CD4-positive, alpha-beta T cell treated with Interleukin-6 at 100 ng/mL for 8 hours (primary cell): ENCODE data around the gene DOCK4.
"Not testable (repeated sequence)": the region's sequence is repeated elsewhere in the genome, so short reads cannot be mapped to it uniquely, and the experiment has no call there.

Experiments
- DNase-seq: peaks from one replicate; pipeline ENCODE4 v3.0.0-alpha.2; 2020; ENCODE audit warnings: mixed read lengths, low spot score

The DOCK4 gene

GRCh38 chr7:112136271-112137008, 69.8 kb downstream of the DOCK4 start:
- no peak for DNase-seq

DNA sequence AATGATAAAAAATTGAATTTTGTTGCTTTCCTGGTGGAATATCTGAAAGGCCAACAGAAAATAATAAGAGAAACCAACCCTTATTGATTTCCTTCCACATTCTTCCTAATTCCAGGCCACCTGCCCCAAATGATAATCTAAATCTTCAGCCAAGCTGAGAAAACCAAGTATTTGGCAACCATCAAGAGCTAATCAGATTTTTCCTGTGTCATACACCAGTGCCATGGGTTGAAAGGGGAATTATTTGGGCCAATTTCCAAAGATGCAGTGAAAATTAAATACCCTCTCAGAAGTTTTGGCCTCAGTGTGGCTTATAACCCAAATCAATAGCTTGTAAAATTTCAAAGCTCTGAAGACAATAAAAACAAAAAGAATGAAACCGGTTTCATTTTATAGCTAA, 70.4 kb downstream of the DOCK4 start:
- DNase-seq: no peak

GRCh38 chr7:112134039-112134438, 72.2 kb downstream of the DOCK4 start:
- no peak for DNase-seq

DNA sequence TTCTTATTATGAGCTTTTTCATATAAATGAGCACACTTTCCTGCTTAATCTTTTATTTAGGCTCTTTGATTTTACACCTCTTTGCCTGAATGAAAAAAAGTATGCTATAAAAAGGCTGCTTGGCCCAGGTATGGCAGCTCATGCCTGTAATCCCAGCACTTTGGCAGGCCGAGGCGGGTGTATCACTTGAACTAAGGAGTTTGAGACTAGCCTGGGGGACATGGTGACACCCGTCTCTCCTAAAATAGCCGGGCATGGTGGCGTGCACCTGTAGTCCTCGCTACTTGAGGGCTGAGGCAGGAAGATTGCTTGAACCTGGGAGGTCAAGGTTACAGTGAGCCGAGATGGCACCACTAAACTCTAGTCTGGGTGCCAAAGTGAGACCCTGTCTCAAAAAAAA, 72.9 kb downstream of the DOCK4 start:
- DNase-seq: no peak

GRCh38 chr7:112132051-112132694, 74.0 kb downstream of the DOCK4 start:
- no peak for DNase-seq

GRCh38 chr7:112130729-112131410, 75.3 kb downstream of the DOCK4 start:
- no peak for DNase-seq

GRCh38 chr7:112129655-112130323, 76.4 kb downstream of the DOCK4 start:
- DNase-seq: no peak

DNA sequence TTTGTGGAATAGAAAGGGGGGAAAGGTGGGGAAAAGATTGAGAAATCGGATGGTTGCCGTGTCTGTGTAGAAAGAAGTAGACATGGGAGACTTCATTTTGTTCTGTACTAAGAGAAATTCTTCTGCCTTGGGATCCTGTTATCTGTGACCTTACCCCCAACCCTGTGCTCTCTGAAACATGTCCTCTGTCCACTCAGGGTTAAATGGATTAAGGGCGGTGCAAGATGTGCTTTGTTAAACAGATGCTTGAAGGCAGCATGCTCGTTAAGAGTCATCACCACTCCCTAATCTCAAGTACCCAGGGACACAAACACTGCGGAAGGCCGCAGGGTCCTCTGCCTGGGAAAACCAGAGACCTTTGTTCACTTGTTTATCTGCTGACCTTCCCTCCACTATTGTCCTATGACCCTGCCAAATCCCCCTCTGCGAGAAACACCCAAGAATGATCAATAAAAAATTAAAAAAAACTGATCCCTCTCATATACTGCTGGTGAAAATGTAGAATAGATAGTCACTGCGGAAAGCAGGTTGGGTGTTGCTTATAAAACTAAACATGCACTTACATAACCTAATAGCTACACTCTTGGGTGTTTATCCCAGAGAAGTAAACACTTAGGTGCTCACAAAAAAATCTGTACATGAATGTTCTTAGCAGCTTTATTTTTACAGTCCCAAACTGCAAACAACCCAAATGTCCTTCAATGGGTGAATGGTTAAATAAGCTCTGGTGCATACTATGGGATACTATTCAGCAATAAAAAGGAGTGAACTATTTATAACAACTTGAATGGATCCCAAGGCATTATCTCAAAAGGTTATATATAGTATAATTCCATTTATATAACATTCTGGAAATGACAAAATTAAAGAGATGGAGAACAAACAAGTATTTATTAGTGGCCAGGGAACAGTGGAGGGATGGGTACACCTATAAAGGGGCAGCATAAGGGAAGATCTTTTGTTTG, 77.5 kb downstream of the DOCK4 start:
- not testable (repeated sequence) for DNase-seq

GRCh38 chr7:112128041-112128440, 78.2 kb downstream of the DOCK4 start:
- DNase-seq: not testable (repeated sequence)

DNA sequence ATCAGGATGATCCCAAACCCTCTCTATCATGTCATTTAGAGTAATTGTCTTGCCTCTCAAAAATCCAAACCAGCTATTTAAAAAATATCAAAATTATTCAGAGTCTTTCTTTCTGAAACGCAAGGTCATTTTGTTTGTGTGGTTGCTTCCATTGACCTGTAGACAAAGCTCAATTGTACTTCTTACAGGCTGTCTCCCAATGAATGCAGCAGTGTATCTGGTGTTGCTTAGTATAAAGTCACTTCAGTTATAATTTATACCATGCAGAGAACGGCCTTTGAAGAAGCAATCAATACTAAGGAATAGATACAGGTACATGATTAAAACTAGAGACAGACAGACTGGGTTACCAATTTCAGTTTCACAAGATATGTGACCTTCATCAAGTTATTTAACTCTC, 80.9 kb downstream of the DOCK4 start:
- no peak for DNase-seq

- no peak for DNase-seq
Observed at GRCh38 chr7:112124061-112124766, 82.0 kb downstream of the DOCK4 start.

DNA sequence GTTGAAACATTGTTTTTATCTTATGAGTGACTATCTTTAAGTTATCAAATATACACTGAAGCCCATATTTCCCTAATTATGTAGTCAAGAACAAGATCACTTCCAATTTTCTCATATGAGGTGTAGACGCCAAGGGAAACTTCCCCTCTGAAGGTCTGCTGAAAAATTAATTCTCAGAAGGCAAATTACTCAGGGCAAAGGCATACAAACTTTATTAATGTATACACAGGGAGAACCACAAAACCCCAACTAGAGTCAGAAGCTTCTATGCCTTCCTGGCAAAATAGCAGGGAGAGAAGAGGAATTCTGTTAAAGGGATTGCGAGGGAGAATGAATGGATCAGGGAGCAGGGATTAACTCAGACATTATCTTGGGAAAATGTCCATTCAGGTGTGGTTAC, 83.4 kb downstream of the DOCK4 start:
- DNase-seq: no peak

- no peak for DNase-seq
Observed at GRCh38 chr7:112122144-112122543, 84.1 kb downstream of the DOCK4 start.

DNA sequence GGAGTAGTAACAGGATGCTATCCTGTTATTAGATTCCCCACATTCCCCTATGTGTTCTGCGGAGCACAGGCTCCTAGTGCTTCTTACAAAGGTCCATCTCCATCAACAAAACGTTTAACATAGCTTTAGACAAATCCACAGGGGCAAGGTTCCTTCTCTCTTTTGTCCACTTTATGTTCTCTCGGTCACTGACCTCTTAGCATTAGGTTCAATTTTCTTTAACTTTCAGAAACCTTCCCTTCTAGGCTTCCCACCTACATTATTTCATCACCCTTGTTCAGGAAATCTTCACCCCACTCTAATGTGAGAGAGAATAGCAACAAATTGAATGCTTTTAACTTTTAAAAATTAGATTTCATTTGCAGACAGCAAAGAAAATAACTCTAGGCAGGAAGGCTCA, 84.9 kb downstream of the DOCK4 start:
- no peak for DNase-seq

- DNase-seq: no peak
Observed at GRCh38 chr7:112120696-112121217, 85.4 kb downstream of the DOCK4 start.

DNA sequence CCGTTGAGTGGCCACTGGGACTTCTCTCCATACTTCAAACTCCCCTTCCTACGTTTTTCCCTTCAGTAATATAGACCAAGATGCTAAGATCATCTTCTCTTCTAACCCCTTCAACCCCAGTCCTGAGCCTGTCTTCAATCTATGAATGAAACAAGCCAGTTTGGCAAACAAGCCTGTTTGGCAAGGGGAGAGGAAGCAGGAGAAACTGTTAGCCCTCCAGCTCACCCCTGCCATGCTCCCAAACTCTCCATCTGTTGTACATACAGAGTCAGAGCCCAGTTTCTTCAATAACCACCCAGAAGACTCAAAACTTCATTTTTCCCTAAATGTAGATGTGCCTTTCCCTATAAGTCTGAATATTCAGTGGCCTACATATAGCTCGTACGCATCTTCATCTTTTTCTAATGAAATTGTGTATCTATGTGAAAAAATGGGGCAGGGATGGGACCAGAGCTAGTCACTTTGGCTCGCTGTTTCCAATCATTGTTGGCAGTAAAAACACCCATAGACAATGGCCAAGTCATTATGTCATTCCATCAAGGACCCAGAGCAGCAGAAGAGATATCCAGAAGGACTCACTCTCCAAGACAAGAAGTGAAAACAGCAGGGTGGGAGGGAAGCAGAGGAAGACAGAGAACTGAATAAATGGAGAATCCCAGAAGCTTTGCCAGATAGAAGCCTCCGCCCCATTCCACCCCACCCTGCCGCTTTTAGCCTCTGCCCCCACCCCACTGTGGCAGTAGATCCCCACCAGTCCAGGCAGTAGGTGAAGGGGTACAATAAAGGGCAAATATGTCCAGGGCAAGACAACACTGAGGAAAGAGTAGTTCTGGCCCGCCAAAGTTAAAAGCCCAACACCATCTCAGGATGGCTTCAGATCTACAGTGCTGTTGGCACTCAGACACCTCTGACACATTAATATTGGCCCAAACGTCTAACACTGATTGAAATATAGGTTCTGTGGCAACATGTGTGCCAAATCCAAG, 87.3 kb downstream of the DOCK4 start:
- DNase-seq: no peak

- no peak for DNase-seq
Observed at GRCh38 chr7:112116894-112117293, 89.3 kb downstream of the DOCK4 start.

DNA sequence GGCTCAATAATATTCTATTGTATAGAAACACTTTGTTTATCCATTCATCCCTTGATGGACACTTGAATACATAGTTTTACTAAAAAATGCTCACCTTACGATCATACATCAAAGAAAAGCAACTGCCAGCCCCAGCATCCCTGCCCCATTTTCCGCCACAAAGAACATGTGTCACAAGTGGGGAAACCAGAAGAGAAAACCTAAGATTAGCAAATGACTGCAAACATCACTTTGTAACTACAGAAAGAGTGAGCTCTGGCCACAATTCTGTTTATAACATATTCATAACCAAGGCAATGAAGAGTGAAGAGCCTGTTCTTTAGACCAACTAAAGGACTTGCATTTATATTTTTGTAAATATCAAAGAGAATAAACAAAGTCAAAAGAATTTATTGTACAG, 89.8 kb downstream of the DOCK4 start:
- DNase-seq: no peak

- no peak for DNase-seq
Observed at GRCh38 chr7:112115880-112116279, 90.3 kb downstream of the DOCK4 start.
